GM12878 (cell line): ENCODE data around the gene EPS8. TPM values are rescaled to one million over a fixed set of nuclear protein-coding genes. Genes with fewer than 3 reads are reported as not detected.

Experiments used
- ATAC-seq: fragments of 200-7000 bp; cut with Tn5 transposase; 3 replicates; pipeline ENCODE4 v1.9.1; 2020; ENCODE audit warnings: mild to moderate bottlenecking, moderate library complexity
- BruUV-seq: library from RNA; stranded (reverse); fragments of 400-500 nt; replicated peaks from 2 replicates; lab custom pipeline; 2021; lab: Mats Ljungman, UMichigan
- CTCF ChIA-PET: fragments of 300-600 bp; sonication (Branson Sonifier 250); formaldehyde crosslinking; extraction: SDS; loops from one replicate; lab custom pipeline; 2021; ENCODE audit warnings: inconsistent platforms; lab: Yijun Ruan, JAX
- POLR2A ChIA-PET: fragments of 350-600 bp; formaldehyde crosslinking; extraction: SDS; loops from one replicate; lab custom pipeline; 2021; ENCODE audit warnings: inconsistent platforms; lab: Charles Lee
- RAD21 ChIA-PET: fragments of 300-600 bp; sonication (Branson Sonifier 250); formaldehyde crosslinking; loops from one replicate; lab custom pipeline; 2023; ENCODE audit warnings: antibody characterized with exemption; ENCODE audit not compliant: unreplicated experiment; lab: Charles Lee
- SMC1A ChIA-PET: fragments of 300-600 bp; sonication (Branson Sonifier 250); formaldehyde crosslinking; loops from one replicate; lab custom pipeline; 2023; ENCODE audit not compliant: unreplicated experiment, uncharacterized antibody; lab: Charles Lee
- DNase-seq: peaks from one replicate; pipeline ENCODE4 v3.0.0-alpha.2; 2011; ENCODE audit warnings: low read depth, low spot score
- FAIRE-seq: peaks from 3 replicates; lab custom pipeline; 2011; peaks lifted over from hg19 to GRCh38; lab: Jason Lieb, UNC
- H2AFZ ChIP-seq: 2 replicates; pipeline ENCODE4 v1.6.0; 2011; ENCODE audit warnings: low read depth, low read length, control low read depth; ENCODE audit not compliant: control insufficient read depth
- H3K27ac ChIP-seq: 2 replicates; pipeline ENCODE4 v1.5.1; 2011; ENCODE audit warnings: control low read depth; ENCODE audit not compliant: control insufficient read depth, insufficient read depth
- H3K27me3 ChIP-seq, 2 experiments: replicated peaks in 1 of 2; 2 replicates each; pipeline versions ENCODE4 v1.6.0 to v1.6.1; 2011; ENCODE audit warnings: low read length in 1 of 2; ENCODE audit not compliant: control insufficient read depth in 2 of 2, insufficient read depth in 2 of 2
- H3K36me3 ChIP-seq, 2 experiments: 2 replicates each; pipeline ENCODE4 v1.5.1; 2011; ENCODE audit warnings: low read length in 1 of 2; ENCODE audit not compliant: control insufficient read depth in 2 of 2, insufficient read depth in 2 of 2
- H3K4me1 ChIP-seq: 2 replicates; pipeline ENCODE4 v1.6.1; 2011; ENCODE audit warnings: mild to moderate bottlenecking, low read length, moderate library complexity, mixed read lengths; ENCODE audit not compliant: control insufficient read depth, insufficient read depth
- H3K4me2 ChIP-seq: 2 replicates; pipeline ENCODE4 v1.6.0; 2011; ENCODE audit warnings: control low read depth; ENCODE audit not compliant: control insufficient read depth, insufficient read depth
- H3K4me3 ChIP-seq: fragments of 200-600 bp; sonication (generic); 2 replicates; pipeline ENCODE4 v1.5.1; 2016
- H3K79me2 ChIP-seq: 2 replicates; pipeline ENCODE4 v1.6.0; 2011; ENCODE audit warnings: low read length; ENCODE audit not compliant: control insufficient read depth, insufficient read depth
- H3K9ac ChIP-seq: 2 replicates; pipeline ENCODE4 v1.8.0; 2011; ENCODE audit warnings: low read length, control low read depth, mixed read lengths; ENCODE audit not compliant: control insufficient read depth, insufficient read depth
- H3K9me3 ChIP-seq: replicated peaks from 3 replicates; pipeline ENCODE4 v1.5.1; 2011; ENCODE audit warnings: mild to moderate bottlenecking, low read length; ENCODE audit not compliant: control insufficient read depth, insufficient read depth
- H4K20me1 ChIP-seq: 2 replicates; pipeline ENCODE4 v1.6.0; 2011; ENCODE audit not compliant: control insufficient read depth, insufficient read depth
- CBX5 ChIP-seq: sonication (generic); IDR thresholded peaks from 2 replicates; pipeline ENCODE4 v1.6.1; 2016; ENCODE audit warnings: low read depth, moderate library complexity, mild to moderate bottlenecking, inconsistent platforms
- CEBPZ ChIP-seq: fragments of 150-350 bp; IDR thresholded peaks from 2 replicates; pipeline ENCODE4 v1.6.1; 2016; ENCODE audit warnings: low read depth, low read length
- CHD2 ChIP-seq: IDR thresholded peaks from 2 replicates; pipeline ENCODE4 v1.6.1; 2011; ENCODE audit warnings: low read depth, low read length, improper control_type of control experiment, borderline replicate concordance
- DPF2 ChIP-seq: fragments of 450-650 bp; IDR thresholded peaks from 2 replicates; pipeline ENCODE4 v1.6.1; 2017; ENCODE audit warnings: mild to moderate bottlenecking
- ETV6 ChIP-seq, 2 experiments: fragments of 450-650 bp in 1 of 2; IDR thresholded peaks in 1 of 2; conservative IDR thresholded peaks in 1 of 2; 2 replicates each; pipeline ENCODE4 v1.6.1; 2014; ENCODE audit warnings: antibody characterized with exemption in 1 of 2, borderline replicate concordance in 1 of 2, low read depth in 1 of 2, mild to moderate bottlenecking in 1 of 2, moderate library complexity in 1 of 2
- JUND ChIP-seq: IDR thresholded peaks from 2 replicates; pipeline ENCODE4 v1.6.1; 2012; ENCODE audit warnings: low read depth, mild to moderate bottlenecking, low read length, improper control_type of control experiment, moderate library complexity
- NKRF ChIP-seq: fragments of 450-650 bp; conservative IDR thresholded peaks from 2 replicates; pipeline ENCODE4 v1.6.1; 2017; ENCODE audit warnings: mild to moderate bottlenecking, moderate library complexity
- SKIL ChIP-seq: fragments of 450-650 bp; IDR thresholded peaks from 2 replicates; pipeline ENCODE4 v1.6.1; 2017; ENCODE audit warnings: mild to moderate bottlenecking, low read depth, inconsistent platforms; ENCODE audit not compliant: poor library complexity, severe bottlenecking
- SMAD5 ChIP-seq: IDR thresholded peaks from 2 replicates; pipeline ENCODE4 v1.6.1; 2016; ENCODE audit warnings: antibody characterized with exemption, low read depth
- ZNF687 ChIP-seq: fragments of 450-650 bp; IDR thresholded peaks from 2 replicates; pipeline ENCODE4 v1.6.1; 2017; ENCODE audit warnings: mild to moderate bottlenecking, moderate library complexity
- WGBS: methylation state at CpG from one replicate; pipeline ENCODE4 v1.1.6; 2016; ENCODE audit warnings: low lambda C conversion rate; ENCODE audit not compliant: insufficient replicate concordance, insufficient coverage; ENCODE audit errors: missing lambda C conversion rate; 5-methylcytosine and 5-hydroxymethylcytosine counted together
- in situ Hi-C: fragments of 300-500 bp; cut with MboI; formaldehyde crosslinking; loops from 9 replicates; pipeline ENCODE4 v1.14.3; 2018; ENCODE audit warnings: mixed read lengths
- intact Hi-C: fragments of 100-400 bp; cut with micrococcal nuclease; formaldehyde crosslinking; loops from one replicate; pipeline ENCODE4 v1.14.2; 2022; ENCODE audit not compliant: unreplicated experiment
- polyA plus RNA-seq, 11 experiments: library from polyadenylated mRNA; depleted of rRNA in 4 of 11; unstranded in 6 of 11; stranded (reverse) in 5 of 11; fragments of >200 nt; fragmentation: Nextera tagmentation in 4 of 11; fragmentation: Illumina TruSeq in 1 of 11; extraction: Ambion mirVana in 4 of 11; extraction: Trizol in 1 of 11; gene quantifications; 1 replicate in 1 of 11; 2 replicates in 10 of 11; pipeline versions ENCODE4 v1.2.1 to v1.2.3, GENCODE V29; 2011 to 2016; ENCODE audit warnings: inconsistent platforms in 2 of 11, missing spikeins in 2 of 11, low read depth in 1 of 11
- total RNA-seq, 4 experiments: library from RNA; depleted of rRNA in 3 of 4; stranded (reverse); fragments of >200 nt in 3 of 4; fragmentation: Illumina TruSeq in 1 of 4; extraction: Trizol in 1 of 4; gene quantifications; 2 replicates each; pipeline versions ENCODE4 v1.2.1 to v1.2.3, GENCODE V29; 2013 to 2021

EPS8 gene
- total and polyA plus RNA-seq, 10 of the 15 experiments (the other 5 are each of a cell fraction or from before 2014, with no cell fraction given): 1.3 to 127 (median 3.4) TPM

- H2AFZ ChIP-seq: no peak overlapping the region
- DNase-seq (no peak), ATAC-seq (no peak; the same call in 1 of the 3 replicates), FAIRE-seq (no peak)
- H3K9ac ChIP-seq: no peak overlapping the region
- BruUV-seq: no TSS peak
- 67% methylated on average over 1 of the region's 1 CpG for WGBS
- POLR2A ChIA-PET: no interaction called here
- RAD21 ChIA-PET: interaction anchor here (1.8 kb wide), 1 partner anchor 11 kb away, joined by 5 read pairs; no protein-coding TSS in a partner anchor
- no peaks in the 10 kb centered on the region for H3K4me1 ChIP-seq
- no peaks in the 10 kb centered on the region for H3K36me3 ChIP-seq
- intact Hi-C loops (no loop called here), in situ Hi-C loops (no loop called here)
- no peak overlapping the region for H3K4me3 ChIP-seq
- SMC1A ChIA-PET: no interaction called here
- no peaks in the 10 kb centered on the region for H4K20me1 ChIP-seq
- H3K27me3 ChIP-seq: no peaks in the 10 kb centered on the region; a peak in 1 of 4 replicates
- H3K4me2 ChIP-seq: no peak overlapping the region
- H3K27ac ChIP-seq: no peak overlapping the region
- CTCF ChIA-PET: no interaction called here
- no peaks in the 10 kb centered on the region for H3K9me3 ChIP-seq
- no peaks in the 10 kb centered on the region for H3K79me2 ChIP-seq
- no peak for TF ChIP-seq ZNF687
- no peak for TF ChIP-seq NKRF
- TF ChIP-seq CEBPZ: no peak
- no peak for TF ChIP-seq ETV6 (conservative IDR thresholded peaks at IDR 0.05 in 1 of 2, IDR thresholded peaks at IDR 0.05 in 1 of 2; ENCODE audit: borderline replicate concordance in 1 of 2, low read depth in 1 of 2)
- TF ChIP-seq JUND: no peak
- no peak for TF ChIP-seq CBX5
- TF ChIP-seq SMAD5: no peak
- TF ChIP-seq CHD2: no peak
- no peak for TF ChIP-seq DPF2
- no peak for TF ChIP-seq SKIL
These were observed 187.9 kb downstream of the EPS8 start for GRCh38 chr12:15601210-15601800.
